Erythroblast (primary cell): Measurements from ENCODE around the gene ARHGDIA.

ENCODE experiments used
- GATA1 ChIP-seq: IDR thresholded peaks from 2 replicates; pipeline ENCODE4 v1.6.1; 2011; ENCODE audit warnings: low read depth, mild to moderate bottlenecking, control low read depth, low read length, moderate library complexity
- POLR2A ChIP-seq: IDR thresholded peaks from 2 replicates; pipeline ENCODE4 v1.6.1; 2011; ENCODE audit warnings: mild to moderate bottlenecking, low read length

DNA sequence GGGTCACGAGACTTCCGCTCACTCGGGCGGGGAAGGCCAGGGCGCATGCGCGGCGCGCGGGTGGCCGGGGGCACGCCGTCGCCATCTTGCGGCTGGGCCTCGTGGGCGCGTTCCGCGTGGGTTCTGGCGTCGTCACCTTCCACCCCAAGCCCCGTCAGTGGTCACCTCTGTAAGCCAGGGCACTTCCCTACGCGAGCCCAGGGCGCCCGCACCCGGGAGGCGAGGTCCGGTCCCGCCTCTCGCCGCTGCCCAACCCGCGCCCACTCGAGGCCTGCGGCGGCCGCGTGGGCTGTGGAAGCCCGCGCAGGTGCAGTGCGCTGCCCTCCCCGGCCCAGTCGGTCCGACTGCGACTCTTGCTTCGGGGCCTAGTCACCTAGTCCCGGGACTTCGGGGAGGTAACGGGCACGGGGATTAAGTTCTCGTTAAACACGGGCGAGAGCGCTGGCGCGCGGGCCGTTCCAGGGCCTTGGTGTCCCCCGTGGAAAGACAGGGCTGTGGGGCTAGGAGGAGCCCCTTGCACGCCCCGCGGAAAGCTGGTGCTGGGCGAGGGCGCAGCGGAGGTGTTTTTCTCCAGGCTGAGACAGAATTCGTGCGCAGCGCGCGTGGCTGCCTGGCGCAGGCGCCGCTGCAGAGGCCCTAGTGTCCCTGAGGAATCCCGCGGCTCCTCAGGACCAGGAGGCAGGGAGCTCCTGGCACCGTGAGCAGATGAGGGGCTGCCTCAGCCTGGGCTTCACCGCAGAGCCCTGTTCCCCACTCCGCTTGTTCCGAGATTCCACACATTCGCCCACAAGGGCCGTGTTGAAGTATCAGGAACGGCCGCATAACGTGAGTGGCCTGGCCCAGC is 472 bp upstream of the ARHGDIA start:
- peak; percentile 84 for TF ChIP-seq POLR2A
- TF ChIP-seq GATA1, result no peak
